Stimulated activated CD4-positive, alpha-beta T cell treated with anti-CD3 and anti-CD28 coated beads, Interleukin-12 subunit alpha, Interleukin-12 subunit beta, amount 100 ng/mL, for 24 hours (primary cell): Measurements from ENCODE around the gene PIGC.

ENCODE experiments used
- DNase-seq, 2 experiments: peaks; one replicate each; pipeline ENCODE4 v3.0.0-alpha.2; 2020; ENCODE audit warnings: low read depth in 2 of 2

PIGC gene

GRCh38 chr1:172443666-172444453 lies at the start of gene PIGC:
Gene PIGC, minus strand, starts transcription at chr1:172444069. Its CDS starts 1,447 bp downstream, at chr1:172442622.
- DNase-seq: peak; percentile 85 to 94

- DNase-seq: no peak
Measured at GRCh38 chr1:172492421-172492820, 48.6 kb upstream of the PIGC start.

GRCh38 chr1:172489847-172490246 lies 46.0 kb upstream of the PIGC start:
- no peak for DNase-seq

GRCh38 chr1:172488393-172488792 lies 44.5 kb upstream of the PIGC start:
- DNase-seq: no peak

GRCh38 chr1:172487550-172487949 lies 43.7 kb upstream of the PIGC start:
- no peak for DNase-seq

- no peak for DNase-seq
Measured at GRCh38 chr1:172486805-172487454, 43.1 kb upstream of the PIGC start.

DNA sequence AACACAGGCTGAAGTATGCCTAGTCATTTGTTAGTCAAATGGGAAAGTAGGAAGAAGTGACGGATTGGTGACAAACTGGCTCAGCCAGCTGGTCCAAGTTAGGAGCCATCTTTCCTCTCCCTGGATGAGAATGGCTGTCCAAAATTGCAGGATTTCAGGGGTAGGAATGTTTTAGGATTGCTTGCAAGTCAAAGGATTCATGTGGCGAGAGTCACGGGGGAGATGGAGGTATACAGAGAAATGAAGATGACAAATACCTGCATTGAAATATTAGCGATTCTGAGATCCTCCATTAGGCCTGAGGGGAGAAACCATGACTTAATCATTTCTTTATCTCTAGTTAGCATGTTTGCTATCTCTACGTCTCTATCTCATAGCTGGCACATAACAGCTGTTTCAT lies 41.8 kb upstream of the PIGC start:
- DNase-seq: no peak

DNA sequence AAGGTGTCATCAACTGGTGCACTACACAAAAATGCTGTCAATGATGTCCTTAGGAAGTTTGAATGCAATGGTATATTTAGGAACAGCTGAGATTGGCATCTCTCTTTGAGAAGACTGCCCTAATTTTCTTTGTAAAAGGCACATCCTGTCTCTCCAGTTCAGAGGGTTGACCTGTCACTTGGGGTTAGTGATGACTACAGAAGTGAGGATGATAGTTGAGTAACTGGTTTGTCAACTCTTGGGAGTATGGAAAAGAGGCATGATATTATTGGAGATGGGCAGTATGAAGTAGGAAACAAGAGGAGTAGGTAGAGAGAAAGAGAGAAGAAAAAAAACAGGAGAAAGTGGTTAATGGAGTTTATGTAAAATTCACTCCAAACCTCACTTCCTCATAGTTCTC lies 40.4 kb upstream of the PIGC start:
- DNase-seq: no peak

DNA sequence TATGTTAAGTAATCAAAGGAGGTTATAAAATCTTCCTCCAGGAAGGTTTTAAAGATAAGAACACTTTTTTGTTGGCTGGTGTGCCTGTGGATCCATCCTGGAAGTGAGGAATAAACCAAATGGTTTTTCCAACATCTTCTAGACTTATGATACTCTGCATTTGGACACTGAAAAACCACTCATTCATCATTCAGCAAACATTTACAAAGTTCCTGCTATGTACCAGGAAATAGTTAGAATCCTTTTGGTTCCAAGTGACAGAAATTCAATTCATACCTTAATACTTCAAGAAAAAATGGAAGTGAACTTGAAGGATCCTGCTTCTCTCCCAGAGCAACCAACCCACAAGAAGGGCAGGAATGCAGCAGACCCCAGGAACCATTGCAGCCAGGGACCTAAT lies 39.6 kb upstream of the PIGC start:
- DNase-seq: no peak

GRCh38 chr1:172482044-172482443 lies 38.2 kb upstream of the PIGC start:
- no peak for DNase-seq

GRCh38 chr1:172480431-172480830 lies 36.6 kb upstream of the PIGC start:
- no peak for DNase-seq

- no peak for DNase-seq
Measured at GRCh38 chr1:172478485-172478884, 34.6 kb upstream of the PIGC start.

- no peak for DNase-seq
Measured at GRCh38 chr1:172477741-172478140, 33.9 kb upstream of the PIGC start.

GRCh38 chr1:172477216-172477615 lies 33.3 kb upstream of the PIGC start:
- DNase-seq: no peak

GRCh38 chr1:172476218-172476811 lies 32.4 kb upstream of the PIGC start:
- no peak for DNase-seq

DNA sequence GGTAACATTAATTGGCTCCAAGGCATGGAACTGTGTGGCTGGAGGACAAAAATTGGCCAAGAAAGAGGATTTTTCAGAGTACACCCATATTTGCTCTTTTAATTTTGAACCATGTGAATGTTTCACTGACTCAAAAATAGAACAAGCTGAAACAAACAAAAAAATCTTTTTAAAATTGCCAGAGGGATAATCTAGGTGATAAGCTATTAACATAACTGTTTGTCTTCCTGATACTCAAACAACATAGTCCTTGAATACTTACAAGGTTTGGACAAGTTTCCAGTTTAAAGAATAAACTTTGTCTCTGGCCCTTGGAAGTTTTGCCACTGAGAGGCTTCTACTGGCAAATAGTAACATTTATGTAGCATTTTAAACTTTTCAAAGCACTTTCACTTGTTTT lies 30.0 kb upstream of the PIGC start:
- no peak for DNase-seq

DNA sequence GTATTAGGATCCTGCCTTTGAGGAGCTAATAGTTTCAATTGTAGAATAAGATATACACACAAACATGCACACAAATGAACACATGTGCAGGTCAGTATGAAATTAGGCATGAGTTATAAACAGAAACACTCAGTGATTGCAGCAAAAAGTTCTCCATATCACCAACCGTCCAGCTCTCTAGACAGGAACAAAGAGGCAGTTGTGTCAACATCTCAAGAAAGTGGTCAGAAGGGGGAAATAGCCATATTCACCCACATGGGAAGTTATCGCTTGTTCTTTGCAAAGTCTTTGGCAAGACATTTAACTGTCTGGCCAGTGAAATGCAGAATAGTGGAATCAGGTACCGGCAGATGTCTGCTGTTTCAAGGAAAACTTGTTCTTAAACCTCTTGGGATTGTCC lies 29.4 kb upstream of the PIGC start:
- DNase-seq: no peak

DNA sequence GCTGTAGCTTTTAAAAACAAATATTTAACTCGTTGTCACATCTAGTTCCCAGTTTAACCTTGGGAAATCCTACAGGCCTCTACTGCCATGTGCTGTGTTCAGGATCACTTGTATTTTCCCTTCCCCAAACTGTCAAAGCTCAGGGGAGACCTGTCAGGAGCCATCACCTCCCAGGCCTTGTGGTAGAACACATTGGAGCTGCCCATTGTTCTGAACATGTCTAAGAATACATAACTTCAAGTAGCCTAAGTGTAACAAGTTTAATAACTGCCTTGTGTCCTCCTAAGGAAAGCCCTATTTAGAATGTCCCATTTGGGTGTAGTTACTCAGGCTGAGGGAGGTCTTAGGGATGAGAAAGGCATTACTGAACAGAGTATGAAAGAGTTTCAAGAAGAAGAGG lies 28.6 kb upstream of the PIGC start:
- DNase-seq: no peak

GRCh38 chr1:172471666-172472065 lies 27.8 kb upstream of the PIGC start:
- DNase-seq: no peak

- no peak for DNase-seq
Measured at GRCh38 chr1:172470149-172470548, 26.3 kb upstream of the PIGC start.

DNA sequence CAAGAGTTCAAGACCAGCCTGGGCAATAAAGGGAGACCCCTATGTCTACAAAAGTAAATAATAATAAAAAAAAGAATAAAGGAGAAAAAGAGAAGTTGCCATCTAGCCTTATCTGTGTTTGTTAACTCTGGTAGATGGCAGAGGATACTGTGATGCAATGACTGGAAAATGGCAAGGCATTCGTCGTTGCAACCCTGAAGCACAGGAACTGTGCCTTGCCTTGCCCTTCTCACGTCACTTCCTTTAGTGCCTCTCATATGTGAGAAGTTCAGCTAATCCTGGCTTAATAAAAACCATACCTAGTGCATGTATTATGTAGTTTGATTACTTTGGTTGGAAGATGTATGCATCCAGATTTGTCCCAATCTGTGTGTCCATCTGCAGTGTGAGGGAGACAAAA lies 25.8 kb upstream of the PIGC start:
- DNase-seq: no peak

- DNase-seq: no peak
Measured at GRCh38 chr1:172468296-172468695, 24.4 kb upstream of the PIGC start.

DNA sequence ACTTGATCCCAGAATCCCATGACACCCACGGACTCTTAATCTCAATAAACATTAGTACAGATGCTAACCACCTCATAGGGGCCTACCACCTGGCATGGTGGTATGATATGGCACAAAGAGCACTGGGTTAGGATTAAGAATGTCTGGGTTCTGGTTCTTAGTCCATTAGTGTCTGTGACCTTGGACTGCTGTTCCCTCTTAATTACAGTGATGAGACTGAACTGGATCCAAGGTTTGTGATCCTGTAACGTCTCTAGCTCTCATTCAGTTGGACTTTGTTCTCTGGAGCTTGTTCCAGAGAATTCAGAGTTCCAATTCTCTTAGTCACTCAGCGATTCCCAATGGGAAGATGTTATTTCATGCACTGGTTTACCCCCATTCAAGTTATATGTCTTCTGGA lies 23.6 kb upstream of the PIGC start:
- DNase-seq: no peak
